IPS-15b (cell line): ENCODE results near the gene BRAT1.

Experiments
- H3K27me3 ChIP-seq: one replicate; pipeline ENCODE4 v1.6.1; 2013; ENCODE audit warnings: low read length; ENCODE audit not compliant: control insufficient read depth, insufficient read depth
- H3K36me3 ChIP-seq: one replicate; pipeline ENCODE4 v1.6.1; 2013; ENCODE audit warnings: low read length; ENCODE audit not compliant: control insufficient read depth, insufficient read depth
- H3K4me1 ChIP-seq: one replicate; pipeline ENCODE4 v1.6.1; 2013; ENCODE audit warnings: mild to moderate bottlenecking, low read length; ENCODE audit not compliant: control insufficient read depth, insufficient read depth
- H3K4me3 ChIP-seq: one replicate; pipeline ENCODE4 v1.5.1; 2013; ENCODE audit warnings: low read depth, low read length
- H3K9ac ChIP-seq: one replicate; pipeline ENCODE4 v1.6.1; 2013; ENCODE audit warnings: low read depth, mild to moderate bottlenecking, low read length
- H3K9me3 ChIP-seq: one replicate; pipeline ENCODE4 v1.6.1; 2013; ENCODE audit warnings: mild to moderate bottlenecking, low read length; ENCODE audit not compliant: control insufficient read depth, insufficient read depth

Gene BRAT1

GRCh38 chr7:2528481-2529095 is 26.7 kb downstream of the BRAT1 start:
- H3K4me3 ChIP-seq = no peak overlapping the region
- H3K4me1 ChIP-seq = peaks cover 2% of the 10 kb centered on the region
- no peaks in the 10 kb centered on the region for H3K27me3 ChIP-seq
- H3K36me3 ChIP-seq = peaks cover 34% of the 10 kb centered on the region
- H3K9me3 ChIP-seq = no peaks in the 10 kb centered on the region
- H3K9ac ChIP-seq = no peak overlapping the region

- Histone ChIP-seq H3K9me3 (no peaks in the 10 kb centered on the region), H3K9ac (no peak overlapping the region), H3K4me1 (peaks cover 5% of the 10 kb centered on the region), H3K36me3 (peaks cover 34% of the 10 kb centered on the region), H3K27me3 (no peaks in the 10 kb centered on the region), H3K4me3 (no peak overlapping the region)
Observed at GRCh38 chr7:2527505-2528467, 27.5 kb downstream of the BRAT1 start.

- H3K27me3 ChIP-seq = no peaks in the 10 kb centered on the region
- no peak overlapping the region for H3K9ac ChIP-seq
- H3K4me3 ChIP-seq = no peak overlapping the region
- H3K4me1 ChIP-seq = peaks cover 11% of the 10 kb centered on the region
- H3K36me3 ChIP-seq = peaks cover 34% of the 10 kb centered on the region
- no peaks in the 10 kb centered on the region for H3K9me3 ChIP-seq
Observed at GRCh38 chr7:2526659-2527504, 28.4 kb downstream of the BRAT1 start.

GRCh38 chr7:2525658-2526630 is 29.4 kb downstream of the BRAT1 start:
- H3K4me1 ChIP-seq = peaks cover 14% of the 10 kb centered on the region

GRCh38 chr7:2524808-2525657 is 30.3 kb downstream of the BRAT1 start:
- Histone ChIP-seq H3K27me3 (peaks cover 5% of the 10 kb centered on the region), H3K4me3 (no peak overlapping the region), H3K9ac (peak overlapping the region; percentile 24), H3K4me1 (peaks cover 14% of the 10 kb centered on the region), H3K36me3 (peaks cover 34% of the 10 kb centered on the region), H3K9me3 (no peaks in the 10 kb centered on the region)

More at GRCh38 chr7:2525658-2526630, 29.4 kb downstream of the BRAT1 start:
- Histone ChIP-seq H3K27me3 (no peaks in the 10 kb centered on the region), H3K4me3 (no peak overlapping the region), H3K36me3 (peaks cover 34% of the 10 kb centered on the region), H3K9ac (peak overlapping the region; percentile 24), H3K9me3 (no peaks in the 10 kb centered on the region)

- Histone ChIP-seq H3K9ac (no peak overlapping the region), H3K4me1 (peaks cover 14% of the 10 kb centered on the region), H3K4me3 (peak overlapping the region; percentile 28), H3K36me3 (peaks cover 34% of the 10 kb centered on the region), H3K9me3 (no peaks in the 10 kb centered on the region), H3K27me3 (peaks cover 5% of the 10 kb centered on the region)
Observed at GRCh38 chr7:2523941-2524807, 31.1 kb downstream of the BRAT1 start.

GRCh38 chr7:2523461-2523936 is 31.8 kb downstream of the BRAT1 start:
- peak overlapping the region; percentile 28 for H3K4me3 ChIP-seq
- H3K9ac ChIP-seq = no peak overlapping the region
- peaks cover 14% of the 10 kb centered on the region for H3K4me1 ChIP-seq
- H3K9me3 ChIP-seq = no peaks in the 10 kb centered on the region
- H3K27me3 ChIP-seq = peaks cover 7% of the 10 kb centered on the region
- peaks cover 29% of the 10 kb centered on the region for H3K36me3 ChIP-seq

- H3K36me3 ChIP-seq = peaks cover 26% of the 10 kb centered on the region
- H3K27me3 ChIP-seq = peaks cover 11% of the 10 kb centered on the region
- no peaks in the 10 kb centered on the region for H3K9me3 ChIP-seq
- peaks cover 17% of the 10 kb centered on the region for H3K4me1 ChIP-seq
- peak overlapping the region; percentile 28 for H3K4me3 ChIP-seq
- H3K9ac ChIP-seq = no peak overlapping the region
Observed at GRCh38 chr7:2522780-2523433, 32.4 kb downstream of the BRAT1 start.

- H3K9ac ChIP-seq = no peak overlapping the region
- H3K27me3 ChIP-seq = peaks cover 16% of the 10 kb centered on the region
- H3K36me3 ChIP-seq = peaks cover 20% of the 10 kb centered on the region
- no peaks in the 10 kb centered on the region for H3K9me3 ChIP-seq
- H3K4me1 ChIP-seq = peaks cover 20% of the 10 kb centered on the region
- H3K4me3 ChIP-seq = peak overlapping the region; percentile 71
Observed at GRCh38 chr7:2521952-2522591, 33.3 kb downstream of the BRAT1 start.
